NOMO-1 treated with DMSO at 0.1 percent for 48 hours (cell line): Measurements from ENCODE around the gene NRBP1.

Experiments used
- DNase-seq: peaks from one replicate; lab custom pipeline; 2025; ENCODE audit not compliant: unreplicated experiment; lab: John Stamatoyannopoulos, UW

NRBP1 gene

GRCh38 chr2:27489498-27490397 lies 61.3 kb downstream of the NRBP1 start, which contains the start of gene IFT172:
Gene IFT172, minus strand, starts transcription at chr2:27489743. Its CDS starts 90 bp downstream, at chr2:27489653.
- DNase-seq = peak; percentile 99
